Lower leg skin (tissue), 3 donors: Measurements from ENCODE around the gene HMG20A.

Experiments used
- POLR2A ChIP-seq, 2 donors: fragments of 450-650 bp; IDR thresholded peaks; one replicate each; pipeline ENCODE4 v1.6.1; 2016 to 2017; ENCODE audit warnings: antibody characterized with exemption in 2 of 2, mild to moderate bottlenecking in 1 of 2, moderate library complexity in 1 of 2
- TF ChIP-seq, protein P1 (sequence below), 3 donors: fragments of 450-650 bp; IDR thresholded peaks; one replicate each; pipeline ENCODE4 v1.5.1; 2016; ENCODE audit warnings: antibody characterized with exemption in 3 of 3, mild to moderate bottlenecking in 3 of 3, moderate library complexity in 2 of 3

DNA sequence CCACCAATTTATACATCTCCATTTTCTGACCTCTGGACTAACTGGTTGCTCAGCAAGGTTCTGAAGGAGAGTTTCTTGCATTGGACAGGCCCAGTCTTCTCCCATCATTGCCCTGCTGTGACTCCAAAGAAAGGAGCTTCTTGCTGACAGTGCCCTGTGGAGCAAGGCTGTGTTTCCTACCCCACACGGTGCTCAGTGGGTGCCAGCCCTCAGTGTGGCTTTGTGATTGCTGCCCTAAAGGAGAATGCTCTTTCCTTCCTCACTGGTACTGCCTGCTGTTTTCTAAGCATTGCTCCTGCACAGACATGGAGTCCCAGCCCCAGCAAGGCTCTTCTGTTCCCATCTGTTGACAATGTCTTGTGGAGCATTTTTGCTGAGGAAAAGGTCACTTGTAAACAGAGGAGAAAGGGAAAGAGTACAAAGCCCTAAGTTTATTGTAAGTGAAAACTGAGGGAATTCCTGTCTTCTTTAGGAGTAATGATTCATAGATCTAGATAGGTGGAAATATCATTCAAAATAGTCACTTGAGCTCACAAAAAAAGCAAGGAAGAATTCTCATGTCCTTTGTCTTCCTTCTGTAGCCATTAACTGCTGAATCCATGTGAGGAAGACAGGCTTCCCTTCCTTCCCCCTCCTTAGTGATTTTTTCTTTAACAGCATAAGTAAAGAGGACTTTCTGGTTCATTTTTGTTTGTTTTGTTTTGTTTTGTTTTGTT, 62.9 kb downstream of the HMG20A start:
- TF ChIP-seq POLR2A (IDR thresholded peaks at IDR 0.05): no peak
- TF ChIP-seq, protein P1, sequence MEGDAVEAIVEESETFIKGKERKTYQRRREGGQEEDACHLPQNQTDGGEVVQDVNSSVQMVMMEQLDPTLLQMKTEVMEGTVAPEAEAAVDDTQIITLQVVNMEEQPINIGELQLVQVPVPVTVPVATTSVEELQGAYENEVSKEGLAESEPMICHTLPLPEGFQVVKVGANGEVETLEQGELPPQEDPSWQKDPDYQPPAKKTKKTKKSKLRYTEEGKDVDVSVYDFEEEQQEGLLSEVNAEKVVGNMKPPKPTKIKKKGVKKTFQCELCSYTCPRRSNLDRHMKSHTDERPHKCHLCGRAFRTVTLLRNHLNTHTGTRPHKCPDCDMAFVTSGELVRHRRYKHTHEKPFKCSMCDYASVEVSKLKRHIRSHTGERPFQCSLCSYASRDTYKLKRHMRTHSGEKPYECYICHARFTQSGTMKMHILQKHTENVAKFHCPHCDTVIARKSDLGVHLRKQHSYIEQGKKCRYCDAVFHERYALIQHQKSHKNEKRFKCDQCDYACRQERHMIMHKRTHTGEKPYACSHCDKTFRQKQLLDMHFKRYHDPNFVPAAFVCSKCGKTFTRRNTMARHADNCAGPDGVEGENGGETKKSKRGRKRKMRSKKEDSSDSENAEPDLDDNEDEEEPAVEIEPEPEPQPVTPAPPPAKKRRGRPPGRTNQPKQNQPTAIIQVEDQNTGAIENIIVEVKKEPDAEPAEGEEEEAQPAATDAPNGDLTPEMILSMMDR (IDR thresholded peaks at IDR 0.05): no peak
